ENCODE measurements around the gene RAB23.

Gene RAB23

GRCh38 chr6:57165080-57165479, 57.0 kb downstream of the RAB23 start:
- H3K4me3 ChIP-seq (ENCODE audit: low read depth, low read length) = no peak overlapping the region
- TF ChIP-seq, protein P1, sequence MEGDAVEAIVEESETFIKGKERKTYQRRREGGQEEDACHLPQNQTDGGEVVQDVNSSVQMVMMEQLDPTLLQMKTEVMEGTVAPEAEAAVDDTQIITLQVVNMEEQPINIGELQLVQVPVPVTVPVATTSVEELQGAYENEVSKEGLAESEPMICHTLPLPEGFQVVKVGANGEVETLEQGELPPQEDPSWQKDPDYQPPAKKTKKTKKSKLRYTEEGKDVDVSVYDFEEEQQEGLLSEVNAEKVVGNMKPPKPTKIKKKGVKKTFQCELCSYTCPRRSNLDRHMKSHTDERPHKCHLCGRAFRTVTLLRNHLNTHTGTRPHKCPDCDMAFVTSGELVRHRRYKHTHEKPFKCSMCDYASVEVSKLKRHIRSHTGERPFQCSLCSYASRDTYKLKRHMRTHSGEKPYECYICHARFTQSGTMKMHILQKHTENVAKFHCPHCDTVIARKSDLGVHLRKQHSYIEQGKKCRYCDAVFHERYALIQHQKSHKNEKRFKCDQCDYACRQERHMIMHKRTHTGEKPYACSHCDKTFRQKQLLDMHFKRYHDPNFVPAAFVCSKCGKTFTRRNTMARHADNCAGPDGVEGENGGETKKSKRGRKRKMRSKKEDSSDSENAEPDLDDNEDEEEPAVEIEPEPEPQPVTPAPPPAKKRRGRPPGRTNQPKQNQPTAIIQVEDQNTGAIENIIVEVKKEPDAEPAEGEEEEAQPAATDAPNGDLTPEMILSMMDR (IDR thresholded peaks at IDR 0.05; ENCODE audit: low read depth, low read length, missing control alignments) = no peak
- in situ Hi-C loops (cut with HindIII; ENCODE audit: low sequenced_read_pairs) = no loop called here
- DNase-seq (ENCODE audit: low read depth) = no peak

GRCh38 chr6:57163956-57164355, 58.2 kb downstream of the RAB23 start:
- H3K4me3 ChIP-seq (ENCODE audit: low read depth, low read length) = no peak overlapping the region
- DNase-seq (ENCODE audit: low read depth) = no peak
- in situ Hi-C loops (cut with HindIII; ENCODE audit: low sequenced_read_pairs) = no loop called here
- TF ChIP-seq, protein P1 (IDR thresholded peaks at IDR 0.05; ENCODE audit: low read depth, low read length, missing control alignments) = no peak

DNA sequence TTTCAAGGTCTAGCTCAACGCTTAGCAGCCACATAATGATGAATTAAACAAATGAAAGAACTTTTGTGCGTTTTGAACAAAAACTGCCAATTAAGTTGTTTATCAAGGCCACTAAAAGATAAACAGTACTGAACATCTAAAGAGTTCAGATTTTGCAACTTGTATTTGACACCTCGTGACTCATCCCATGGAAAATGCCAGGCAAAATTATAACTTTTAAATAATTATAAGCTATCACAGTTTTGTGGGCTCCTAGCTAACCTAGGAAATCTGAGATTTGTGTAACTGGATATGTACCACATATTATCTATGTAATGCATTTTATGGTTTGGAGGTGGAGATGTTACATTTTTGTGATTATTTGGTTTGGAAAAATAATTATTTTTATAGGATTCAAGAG, 59.6 kb downstream of the RAB23 start:
- TF ChIP-seq, protein P1 (IDR thresholded peaks at IDR 0.05; ENCODE audit: low read depth, low read length, missing control alignments) = no peak
- in situ Hi-C loops (cut with HindIII; ENCODE audit: low sequenced_read_pairs) = no loop called here
- DNase-seq (ENCODE audit: low read depth) = no peak
- H3K4me3 ChIP-seq (ENCODE audit: low read depth, low read length) = no peak overlapping the region

DNA sequence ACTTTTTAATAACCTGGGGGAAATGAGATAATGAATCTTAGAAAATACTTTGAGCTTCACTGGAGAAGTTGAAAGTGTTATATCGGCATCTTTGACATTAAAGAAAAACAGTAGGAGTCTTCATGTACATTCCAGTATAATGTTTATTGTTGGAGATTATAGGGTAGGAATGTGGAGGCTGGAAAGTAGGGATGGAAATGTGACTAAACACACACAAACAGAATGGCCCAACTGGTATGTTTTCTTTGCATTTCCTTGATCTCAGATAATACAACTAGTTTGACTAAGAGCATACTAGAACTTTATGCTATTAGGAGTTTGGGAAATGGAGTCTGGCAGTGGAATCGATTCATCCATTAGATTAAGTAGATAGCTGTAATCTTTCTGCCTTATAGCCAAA, 60.1 kb downstream of the RAB23 start:
- no peak for DNase-seq (ENCODE audit: low read depth)
- TF ChIP-seq, protein P1 (IDR thresholded peaks at IDR 0.05; ENCODE audit: low read depth, low read length, missing control alignments) = no peak
- no peak overlapping the region for H3K4me3 ChIP-seq (ENCODE audit: low read depth, low read length)
- in situ Hi-C loops (cut with HindIII; ENCODE audit: low sequenced_read_pairs) = no loop called here

DNA sequence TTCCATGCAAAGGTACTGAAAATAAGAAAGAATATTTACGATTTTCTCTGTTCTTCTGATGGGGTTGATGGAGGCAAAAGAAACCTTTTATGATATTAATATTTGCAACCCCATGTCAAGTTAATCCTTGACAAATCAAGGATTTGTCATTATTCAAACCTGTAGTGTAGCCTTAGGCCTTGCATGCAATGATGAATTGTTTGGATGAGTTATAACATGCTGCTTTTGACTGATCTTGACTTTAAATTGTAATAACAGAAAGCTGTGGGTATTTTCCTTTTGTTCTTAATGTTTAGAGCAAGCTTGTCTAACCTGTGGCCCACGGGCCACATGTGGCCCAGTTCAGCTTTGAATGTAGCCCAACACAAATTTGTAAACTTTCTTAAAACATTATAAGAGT, 63.0 kb downstream of the RAB23 start:
- in situ Hi-C loops (cut with HindIII; ENCODE audit: low sequenced_read_pairs) = no loop called here
- no peak overlapping the region for H3K4me3 ChIP-seq (ENCODE audit: low read depth, low read length)
- TF ChIP-seq, protein P1 (IDR thresholded peaks at IDR 0.05; ENCODE audit: low read depth, low read length, missing control alignments) = no peak
- DNase-seq (ENCODE audit: low read depth) = no peak

GRCh38 chr6:57158658-57159057, 63.4 kb downstream of the RAB23 start:
- in situ Hi-C loops (cut with HindIII; ENCODE audit: low sequenced_read_pairs) = no loop called here
- TF ChIP-seq, protein P1 (IDR thresholded peaks at IDR 0.05; ENCODE audit: low read depth, low read length, missing control alignments) = no peak
- H3K4me3 ChIP-seq (ENCODE audit: low read depth, low read length) = no peak overlapping the region
- DNase-seq (ENCODE audit: low read depth) = no peak
